Endothelial cell of umbilical vein (primary cell): ENCODE data around the gene ZSWIM5. TPM values are rescaled to one million over a fixed set of nuclear protein-coding genes. Genes with fewer than 3 reads are reported as not detected.
A peak's percentile ranks its signal among the peaks of the same experiment; 100 is the strongest.
"Not testable (repeated sequence)": the region's sequence is repeated elsewhere in the genome, so short reads cannot be mapped to it uniquely, and the experiment has no call there.

Experiments used
- BruUV-seq: library from RNA; stranded (reverse); fragments of 400-500 nt; replicated peaks from 2 replicates; lab custom pipeline; 2021; lab: Mats Ljungman, UMichigan
- CTCF ChIA-PET: fragments of 300-600, 350-600 bp; sonication (Branson Sonifier 250); formaldehyde crosslinking; loops from one replicate; lab custom pipeline; 2021; ENCODE audit warnings: antibody characterized with exemption, inconsistent platforms; lab: Charles Lee
- POLR2A ChIA-PET: fragments of 300-600, 350-600 bp; sonication (Branson Sonifier 250); formaldehyde crosslinking; loops from one replicate; lab custom pipeline; 2021; ENCODE audit warnings: antibody characterized with exemption, inconsistent platforms; lab: Charles Lee
- DNase-seq: peaks from one replicate; pipeline ENCODE4 v3.0.0-alpha.2; 2011; ENCODE audit warnings: low read depth, low spot score
- FAIRE-seq: peaks from 2 replicates; lab custom pipeline; 2011; peaks lifted over from hg19 to GRCh38; lab: Jason Lieb, UNC
- H2AFZ ChIP-seq: 2 replicates; pipeline ENCODE4 v1.6.0; 2012; ENCODE audit warnings: low read depth, low read length, control low read depth, inconsistent platforms
- H3K27ac ChIP-seq: 2 replicates; pipeline ENCODE4 v1.5.1; 2011; ENCODE audit warnings: low read depth, mild to moderate bottlenecking, control low read depth, low read length, moderate library complexity; ENCODE audit not compliant: insufficient read depth
- H3K27me3 ChIP-seq, 2 experiments: 2 replicates each; pipeline versions ENCODE4 v1.6.0 to v1.6.1; 2011; ENCODE audit warnings: low read length in 2 of 2, mixed read lengths in 1 of 2; ENCODE audit not compliant: control insufficient read depth in 2 of 2, insufficient read depth in 2 of 2
- H3K36me3 ChIP-seq, 2 experiments: 2 replicates in 1 of 2; 3 replicates in 1 of 2; pipeline ENCODE4 v1.5.1; 2011; ENCODE audit warnings: low read length in 2 of 2, mild to moderate bottlenecking in 1 of 2, moderate library complexity in 1 of 2; ENCODE audit not compliant: control insufficient read depth in 2 of 2, insufficient read depth in 2 of 2; ENCODE audit errors: extremely low read depth in 1 of 2
- H3K4me1 ChIP-seq: 3 replicates; pipeline ENCODE4 v1.5.1; 2011; ENCODE audit warnings: mild to moderate bottlenecking, low read length; ENCODE audit not compliant: control insufficient read depth, insufficient read depth; ENCODE audit errors: extremely low read depth
- H3K4me2 ChIP-seq: 2 replicates; pipeline ENCODE4 v1.6.1; 2011; ENCODE audit warnings: low read length, control low read depth, mixed read lengths; ENCODE audit not compliant: insufficient read depth
- H3K4me3 ChIP-seq, 3 experiments: fragments of 200-600 bp in 1 of 3; sonication (generic), shearing (Covaris generic) in 1 of 3; replicated peaks in 1 of 3; 2 replicates each; pipeline ENCODE4 v1.5.1; 2011 to 2016; ENCODE audit warnings: control low read depth in 3 of 3, low read length in 3 of 3, mild to moderate bottlenecking in 2 of 3, inconsistent platforms in 1 of 3, low read depth in 1 of 3, moderate library complexity in 1 of 3; ENCODE audit not compliant: insufficient read depth in 1 of 3
- H3K79me2 ChIP-seq: 2 replicates; pipeline ENCODE4 v1.6.0; 2012; ENCODE audit warnings: low read length, inconsistent platforms; ENCODE audit not compliant: control insufficient read depth, insufficient read depth
- H3K9ac ChIP-seq: replicated peaks from 2 replicates; pipeline ENCODE3; 2011; ENCODE audit warnings: low read length, control low read depth; ENCODE audit not compliant: insufficient read depth; ENCODE audit errors: extremely low read depth
- H3K9me1 ChIP-seq: replicated peaks from 3 replicates; pipeline ENCODE4 v1.6.0; 2011; ENCODE audit warnings: mild to moderate bottlenecking, low read length; ENCODE audit not compliant: control insufficient read depth, insufficient read depth; ENCODE audit errors: extremely low read depth
- H3K9me3 ChIP-seq: replicated peaks from 2 replicates; pipeline ENCODE4 v1.5.1; 2012; ENCODE audit warnings: low read length, inconsistent platforms; ENCODE audit not compliant: control insufficient read depth, insufficient read depth
- H4K20me1 ChIP-seq: replicated peaks from 2 replicates; pipeline ENCODE3; 2011; ENCODE audit warnings: mild to moderate bottlenecking, low read length; ENCODE audit not compliant: control insufficient read depth, insufficient read depth; ENCODE audit errors: extremely low read depth
- EZH2 ChIP-seq: IDR thresholded peaks from 2 replicates; pipeline ENCODE4 v1.6.1; 2012; ENCODE audit warnings: borderline replicate concordance, low read depth, mild to moderate bottlenecking, moderate library complexity, low read length, inconsistent platforms; ENCODE audit not compliant: severe bottlenecking
- FOS ChIP-seq: IDR thresholded peaks from 2 replicates; pipeline ENCODE4 v1.6.1; 2011; ENCODE audit warnings: mild to moderate bottlenecking, low read length, moderate library complexity, borderline replicate concordance; ENCODE audit not compliant: insufficient read depth
- GATA2 ChIP-seq: IDR thresholded peaks from 2 replicates; pipeline ENCODE4 v1.7.0; 2011; ENCODE audit warnings: low read depth, mild to moderate bottlenecking, moderate library complexity, mixed read lengths, low read length; ENCODE audit not compliant: insufficient read length, insufficient read depth
- JUN ChIP-seq: IDR thresholded peaks from 2 replicates; pipeline ENCODE4 v1.6.1; 2011; ENCODE audit warnings: borderline replicate concordance, low read depth; ENCODE audit not compliant: insufficient read length, insufficient read depth
- MYC ChIP-seq: IDR thresholded peaks from one replicate; pipeline ENCODE4 v1.6.1; 2011; ENCODE audit warnings: mild to moderate bottlenecking, low read depth, low read length
- POLR2A ChIP-seq: IDR thresholded peaks from 2 replicates; pipeline ENCODE4 v1.6.1; 2012; ENCODE audit warnings: low read depth, mild to moderate bottlenecking, control low read depth, low read length
- POLR2AphosphoS5 ChIP-seq: IDR thresholded peaks from 2 replicates; pipeline ENCODE4 v1.6.1; 2012; ENCODE audit warnings: low read depth, mild to moderate bottlenecking, control low read depth, low read length, moderate library complexity; ENCODE audit not compliant: insufficient read depth
- dilution Hi-C: fragments of 300-500 bp; cut with MboI; formaldehyde crosslinking; loops from one replicate; pipeline ENCODE4 v1.15.0; 2019; ENCODE audit warnings: low sequenced_read_pairs; ENCODE audit not compliant: extremely low pct_ligation_motif_present
- intact Hi-C: fragments of 100-400 bp; cut with micrococcal nuclease; formaldehyde crosslinking; loops from one replicate; pipeline ENCODE4 v1.10.0; 2022
- polyA plus RNA-seq, 4 experiments: library from polyadenylated mRNA; depleted of rRNA in 3 of 4; stranded (reverse) in 3 of 4; unstranded in 1 of 4; fragments of >200 nt; gene quantifications; 2 replicates each; pipeline versions ENCODE4 v1.2.1 to v1.2.3, GENCODE V29; 2011 to 2012; ENCODE audit warnings: missing spikeins in 1 of 4
- total RNA-seq: library from RNA; stranded (reverse); gene quantifications from 2 replicates; pipeline ENCODE4 v1.2.3, GENCODE V29; 2021
- TF ChIP-seq, protein P1 (sequence below): IDR thresholded peaks from 2 replicates; pipeline ENCODE4 v1.6.1; 2011; ENCODE audit not compliant: insufficient read depth, insufficient read length
- TF ChIP-seq, protein P2 (sequence below), 2 donors: IDR thresholded peaks; 1 replicate in 1 of 2; 2 replicates in 1 of 2; pipeline ENCODE4 v1.5.1; 2011; ENCODE audit warnings: low read length in 2 of 2, mild to moderate bottlenecking in 2 of 2, moderate library complexity in 2 of 2, control low read depth in 1 of 2, inconsistent platforms in 1 of 2, low read depth in 1 of 2; ENCODE audit not compliant: insufficient read depth in 1 of 2; ENCODE audit errors: extremely low read depth in 1 of 2

The ZSWIM5 gene
- total and polyA plus RNA-seq, 2 donors (not counting 3 experiments of a cell fraction or from before 2014, with no cell fraction given) = 1.6 to 4.3 TPM

DNA sequence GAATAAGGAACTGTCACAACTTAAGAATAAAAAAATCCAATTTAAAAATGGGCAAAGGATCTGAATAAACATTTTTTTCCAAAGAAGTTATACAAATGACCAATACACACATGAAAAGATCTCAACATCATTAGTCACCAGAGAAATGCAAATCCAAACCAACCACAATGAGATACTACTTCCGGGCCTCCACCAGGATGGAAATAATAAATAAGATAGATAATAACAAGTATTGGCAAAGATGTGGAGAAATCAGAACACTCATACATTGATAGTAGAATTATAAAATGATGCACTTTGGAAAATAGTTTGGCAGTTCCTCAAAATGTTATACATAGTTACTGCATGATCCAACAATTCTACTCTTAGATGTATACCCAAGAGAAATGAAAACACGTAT is 18.7 kb downstream of the ZSWIM5 start:
- POLR2A ChIA-PET = no interaction called here
- FAIRE-seq (peak; percentile 4), DNase-seq (no peak)
- BruUV-seq = no TSS peak
- Histone ChIP-seq H3K36me3 (no peaks in the 10 kb centered on the region), H3K79me2 (no peaks in the 10 kb centered on the region), H3K9me1 (no peaks in the 10 kb centered on the region), H3K4me1 (peaks cover 5% of the 10 kb centered on the region), H3K9ac (no peak overlapping the region), H3K9me3 (no peaks in the 10 kb centered on the region), H3K4me3 (no peak overlapping the region), H2AFZ (no peak overlapping the region), H4K20me1 (no peaks in the 10 kb centered on the region), H3K27me3 (no peaks in the 10 kb centered on the region), H3K27ac (no peak overlapping the region), H3K4me2 (no peak overlapping the region)
- intact Hi-C loops (no loop called here), dilution Hi-C loops (no loop called here)
- CTCF ChIA-PET = no interaction called here
- TF ChIP-seq GATA2 = no peak
- no peak for TF ChIP-seq FOS
- no peak for TF ChIP-seq POLR2A
- TF ChIP-seq POLR2AphosphoS5 = no peak
- TF ChIP-seq EZH2 = no peak
- no peak for TF ChIP-seq JUN
- no peak for TF ChIP-seq MYC
- TF ChIP-seq, protein P1, sequence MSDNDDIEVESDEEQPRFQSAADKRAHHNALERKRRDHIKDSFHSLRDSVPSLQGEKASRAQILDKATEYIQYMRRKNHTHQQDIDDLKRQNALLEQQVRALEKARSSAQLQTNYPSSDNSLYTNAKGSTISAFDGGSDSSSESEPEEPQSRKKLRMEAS = no peak
- TF ChIP-seq, protein P2, sequence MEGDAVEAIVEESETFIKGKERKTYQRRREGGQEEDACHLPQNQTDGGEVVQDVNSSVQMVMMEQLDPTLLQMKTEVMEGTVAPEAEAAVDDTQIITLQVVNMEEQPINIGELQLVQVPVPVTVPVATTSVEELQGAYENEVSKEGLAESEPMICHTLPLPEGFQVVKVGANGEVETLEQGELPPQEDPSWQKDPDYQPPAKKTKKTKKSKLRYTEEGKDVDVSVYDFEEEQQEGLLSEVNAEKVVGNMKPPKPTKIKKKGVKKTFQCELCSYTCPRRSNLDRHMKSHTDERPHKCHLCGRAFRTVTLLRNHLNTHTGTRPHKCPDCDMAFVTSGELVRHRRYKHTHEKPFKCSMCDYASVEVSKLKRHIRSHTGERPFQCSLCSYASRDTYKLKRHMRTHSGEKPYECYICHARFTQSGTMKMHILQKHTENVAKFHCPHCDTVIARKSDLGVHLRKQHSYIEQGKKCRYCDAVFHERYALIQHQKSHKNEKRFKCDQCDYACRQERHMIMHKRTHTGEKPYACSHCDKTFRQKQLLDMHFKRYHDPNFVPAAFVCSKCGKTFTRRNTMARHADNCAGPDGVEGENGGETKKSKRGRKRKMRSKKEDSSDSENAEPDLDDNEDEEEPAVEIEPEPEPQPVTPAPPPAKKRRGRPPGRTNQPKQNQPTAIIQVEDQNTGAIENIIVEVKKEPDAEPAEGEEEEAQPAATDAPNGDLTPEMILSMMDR (IDR thresholded peaks at IDR 0.05; ENCODE audit: extremely low read depth in 1 of 2, insufficient read depth in 1 of 2, low read depth in 1 of 2, low read length in 2 of 2) = no peak

DNA sequence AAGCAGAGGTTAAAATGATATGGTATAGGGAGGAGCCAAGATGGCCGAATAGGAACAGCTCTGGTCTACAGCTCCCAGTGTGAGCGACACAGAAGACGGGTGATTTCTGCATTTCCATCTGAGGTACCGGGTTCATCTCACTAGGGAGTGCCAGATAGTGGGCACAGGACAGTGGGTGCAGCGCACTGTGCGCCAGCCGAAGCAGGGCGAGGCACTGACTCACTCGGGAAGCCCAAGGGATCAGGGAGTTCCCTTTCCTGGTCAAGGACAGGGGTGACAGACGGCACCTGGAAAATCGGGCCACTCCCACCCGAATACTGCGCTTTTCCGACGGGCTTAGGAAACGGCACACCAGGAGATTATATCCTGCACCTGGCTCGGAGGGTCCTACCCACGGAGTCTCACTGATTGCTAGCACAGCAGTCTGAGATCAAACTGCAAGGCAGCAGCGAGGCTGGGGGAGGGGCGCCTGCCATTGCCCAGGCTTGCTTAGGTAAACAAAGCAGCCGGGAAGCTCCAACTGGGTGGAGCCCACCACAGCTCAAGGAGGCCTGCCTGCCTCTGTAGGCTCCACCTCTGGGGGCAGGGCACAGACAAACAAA is 26.4 kb downstream of the ZSWIM5 start:
- H3K36me3 ChIP-seq, CTCF ChIA-PET, H3K27ac ChIP-seq, POLR2A ChIA-PET, dilution Hi-C loops, DNase-seq, H3K4me3 ChIP-seq, BruUV-seq, H3K4me2 ChIP-seq, H4K20me1 ChIP-seq, H2AFZ ChIP-seq, intact Hi-C loops, H3K79me2 ChIP-seq, H3K27me3 ChIP-seq, FAIRE-seq, H3K9me1 ChIP-seq, H3K9ac ChIP-seq, H3K9me3 ChIP-seq, H3K4me1 ChIP-seq: not testable (repeated sequence)
